ENCODE measurements around the gene MOB1A. TPM values are rescaled to one million over a fixed set of nuclear protein-coding genes. Genes with fewer than 3 reads are reported as not detected.

MOB1A gene
- total RNA-seq, 2 donors from 2014 or later, result 26.7 to 37.9 TPM

GRCh38 chr2:74205113-74205512, 26.4 kb upstream of the MOB1A start:
- H3K4me1 ChIP-seq, result peaks cover 42% of the 10 kb centered on the region
- peak overlapping the region in 2 of 4 donors; percentile 67 to 74 for H3K27ac ChIP-seq
- H3K9me3 ChIP-seq, result no peaks in the 10 kb centered on the region
- 60 to 71% methylated on average over 5 of the region's 5 CpGs for WGBS, 2 donors
- intact Hi-C loops (cut with DNase I), result no loop called here
- no peak for TF ChIP-seq CTCF (IDR thresholded peaks at IDR 0.05)
- no peak for TF ChIP-seq POLR2A (IDR thresholded peaks at IDR 0.05)
- H3K36me3 ChIP-seq (replicated peaks in 1 of 2; ENCODE audit: insufficient read depth in 1 of 2, low read depth in 2 of 2), result peaks cover 0 to 3% of the 10 kb centered on the region in 2 donors
- DNase-seq (no peak), ATAC-seq (no peak)
- no peak overlapping the region for H3K4me3 ChIP-seq
- no peaks in the 10 kb centered on the region for H3K27me3 ChIP-seq

- Histone ChIP-seq H3K4me3 (no peak overlapping the region), H3K36me3 (replicated peaks in 1 of 2; ENCODE audit: insufficient read depth in 1 of 2, low read depth in 2 of 2) (peaks cover 0 to under 1% of the 10 kb centered on the region in 2 donors), H3K27ac (peak overlapping the region in 2 of 4 donors; percentile 2 to 67), H3K27me3 (no peaks in the 10 kb centered on the region), H3K4me1 (peaks cover 49% of the 10 kb centered on the region), H3K9me3 (no peaks in the 10 kb centered on the region)
- 90 to 94% methylated on average over 3 of the region's 3 CpGs for WGBS, 2 donors
- TF ChIP-seq POLR2A (IDR thresholded peaks at IDR 0.05), result no peak
- TF ChIP-seq CTCF (IDR thresholded peaks at IDR 0.05), result no peak
- ATAC-seq (no peak), DNase-seq (no peak)
- intact Hi-C loops (cut with DNase I), result no loop called here
Observed at GRCh38 chr2:74204436-74204835, 25.8 kb upstream of the MOB1A start.

GRCh38 chr2:74201596-74201995, 22.9 kb upstream of the MOB1A start:
- no peak for DNase-seq
- H3K27me3 ChIP-seq, result no peaks in the 10 kb centered on the region
- no peak overlapping the region for H3K4me3 ChIP-seq
- ATAC-seq, result no peak
- H3K27ac ChIP-seq, result peak overlapping the region in 2 of 4 donors; percentile 28 to 50
- H3K4me1 ChIP-seq, result peaks cover 50% of the 10 kb centered on the region
- TF ChIP-seq POLR2A (IDR thresholded peaks at IDR 0.05) (no peak), CTCF (IDR thresholded peaks at IDR 0.05) (no peak)
- 17 to 23% methylated on average over 1 of the region's 1 CpG for WGBS, 2 donors
- no peaks in the 10 kb centered on the region for H3K36me3 ChIP-seq (replicated peaks in 1 of 2; ENCODE audit: insufficient read depth in 1 of 2, low read depth in 2 of 2)
- intact Hi-C loops (cut with DNase I), result no loop called here
- no peaks in the 10 kb centered on the region for H3K9me3 ChIP-seq

- H3K27ac ChIP-seq, result peak overlapping the region in 2 of 4 donors; percentile 28 to 50
- no peak for ATAC-seq
- no peaks in the 10 kb centered on the region for H3K27me3 ChIP-seq
- no peak for TF ChIP-seq CTCF (IDR thresholded peaks at IDR 0.05)
- TF ChIP-seq POLR2A (IDR thresholded peaks at IDR 0.05), result no peak
- intact Hi-C loops (cut with DNase I), result no loop called here
- no peak overlapping the region for H3K4me3 ChIP-seq
- H3K4me1 ChIP-seq, result peaks cover 46% of the 10 kb centered on the region
- 52 to 56% methylated on average over 3 of the region's 3 CpGs for WGBS, 2 donors
- no peak for DNase-seq
- H3K9me3 ChIP-seq, result no peaks in the 10 kb centered on the region
- no peaks in the 10 kb centered on the region for H3K36me3 ChIP-seq (replicated peaks in 1 of 2; ENCODE audit: insufficient read depth in 1 of 2, low read depth in 2 of 2)
Observed at GRCh38 chr2:74201196-74201595, 22.5 kb upstream of the MOB1A start.

GRCh38 chr2:74199871-74200305, 21.2 kb upstream of the MOB1A start:
- intact Hi-C loops (cut with DNase I), result no loop called here
- no peak for TF ChIP-seq CTCF (IDR thresholded peaks at IDR 0.05)
- TF ChIP-seq POLR2A (IDR thresholded peaks at IDR 0.05), result no peak
- 13 to 15% methylated on average over 7 to 8 of the region's 8 CpGs for WGBS, 2 donors
- peak overlapping the region in 2 of 4 donors; percentile 94 for H3K27ac ChIP-seq
- H3K9me3 ChIP-seq, result no peaks in the 10 kb centered on the region
- H3K27me3 ChIP-seq, result no peaks in the 10 kb centered on the region
- H3K4me3 ChIP-seq, result no peak overlapping the region
- H3K4me1 ChIP-seq, result peaks cover 33% of the 10 kb centered on the region
- ATAC-seq (no peak), DNase-seq (no peak)
- H3K36me3 ChIP-seq (replicated peaks in 1 of 2; ENCODE audit: insufficient read depth in 1 of 2, low read depth in 2 of 2), result no peaks in the 10 kb centered on the region

Data from body of pancreas (tissue), 4 donors.